ENCODE results near the gene CHAF1B.

- TF ChIP-seq POLR2A (IDR thresholded peaks at IDR 0.05; ENCODE audit: low read depth, low read length), result no peak
- no peak for TF ChIP-seq JUN (IDR thresholded peaks at IDR 0.05; ENCODE audit: borderline replicate concordance, insufficient read depth, insufficient read length, low read depth)
Observed at GRCh38 chr21:36422279-36423098, 37.3 kb downstream of the CHAF1B start.
